Endothelial cell of umbilical vein (primary cell): ENCODE results near the gene KCNK13. TPM values are rescaled to one million over a fixed set of nuclear protein-coding genes. Genes with fewer than 3 reads are reported as not detected.

ENCODE experiments used
- BruUV-seq: library from RNA; stranded (reverse); fragments of 400-500 nt; replicated peaks from 2 replicates; lab custom pipeline; 2021; lab: Mats Ljungman, UMichigan
- CTCF ChIA-PET: fragments of 300-600, 350-600 bp; sonication (Branson Sonifier 250); formaldehyde crosslinking; loops from one replicate; lab custom pipeline; 2021; ENCODE audit warnings: antibody characterized with exemption, inconsistent platforms; lab: Charles Lee
- POLR2A ChIA-PET: fragments of 300-600, 350-600 bp; sonication (Branson Sonifier 250); formaldehyde crosslinking; loops from one replicate; lab custom pipeline; 2021; ENCODE audit warnings: antibody characterized with exemption, inconsistent platforms; lab: Charles Lee
- DNase-seq: peaks from one replicate; pipeline ENCODE4 v3.0.0-alpha.2; 2011; ENCODE audit warnings: low read depth, low spot score
- FAIRE-seq: peaks from 2 replicates; lab custom pipeline; 2011; peaks lifted over from hg19 to GRCh38; lab: Jason Lieb, UNC
- H2AFZ ChIP-seq: 2 replicates; pipeline ENCODE4 v1.6.0; 2012; ENCODE audit warnings: low read depth, low read length, control low read depth, inconsistent platforms
- H3K27ac ChIP-seq: 2 replicates; pipeline ENCODE4 v1.5.1; 2011; ENCODE audit warnings: low read depth, mild to moderate bottlenecking, control low read depth, low read length, moderate library complexity; ENCODE audit not compliant: insufficient read depth
- H3K27me3 ChIP-seq, 2 experiments: 2 replicates each; pipeline versions ENCODE4 v1.6.0 to v1.6.1; 2011; ENCODE audit warnings: low read length in 2 of 2, mixed read lengths in 1 of 2; ENCODE audit not compliant: control insufficient read depth in 2 of 2, insufficient read depth in 2 of 2
- H3K36me3 ChIP-seq, 2 experiments: 2 replicates in 1 of 2; 3 replicates in 1 of 2; pipeline ENCODE4 v1.5.1; 2011; ENCODE audit warnings: low read length in 2 of 2, mild to moderate bottlenecking in 1 of 2, moderate library complexity in 1 of 2; ENCODE audit not compliant: control insufficient read depth in 2 of 2, insufficient read depth in 2 of 2; ENCODE audit errors: extremely low read depth in 1 of 2
- H3K4me1 ChIP-seq: 3 replicates; pipeline ENCODE4 v1.5.1; 2011; ENCODE audit warnings: mild to moderate bottlenecking, low read length; ENCODE audit not compliant: control insufficient read depth, insufficient read depth; ENCODE audit errors: extremely low read depth
- H3K4me2 ChIP-seq: 2 replicates; pipeline ENCODE4 v1.6.1; 2011; ENCODE audit warnings: low read length, control low read depth, mixed read lengths; ENCODE audit not compliant: insufficient read depth
- H3K4me3 ChIP-seq, 3 experiments: fragments of 200-600 bp in 1 of 3; sonication (generic), shearing (Covaris generic) in 1 of 3; replicated peaks in 1 of 3; 2 replicates each; pipeline ENCODE4 v1.5.1; 2011 to 2016; ENCODE audit warnings: control low read depth in 3 of 3, low read length in 3 of 3, mild to moderate bottlenecking in 2 of 3, inconsistent platforms in 1 of 3, low read depth in 1 of 3, moderate library complexity in 1 of 3; ENCODE audit not compliant: insufficient read depth in 1 of 3
- H3K79me2 ChIP-seq: 2 replicates; pipeline ENCODE4 v1.6.0; 2012; ENCODE audit warnings: low read length, inconsistent platforms; ENCODE audit not compliant: control insufficient read depth, insufficient read depth
- H3K9ac ChIP-seq: replicated peaks from 2 replicates; pipeline ENCODE3; 2011; ENCODE audit warnings: low read length, control low read depth; ENCODE audit not compliant: insufficient read depth; ENCODE audit errors: extremely low read depth
- H3K9me1 ChIP-seq: replicated peaks from 3 replicates; pipeline ENCODE4 v1.6.0; 2011; ENCODE audit warnings: mild to moderate bottlenecking, low read length; ENCODE audit not compliant: control insufficient read depth, insufficient read depth; ENCODE audit errors: extremely low read depth
- H3K9me3 ChIP-seq: replicated peaks from 2 replicates; pipeline ENCODE4 v1.5.1; 2012; ENCODE audit warnings: low read length, inconsistent platforms; ENCODE audit not compliant: control insufficient read depth, insufficient read depth
- H4K20me1 ChIP-seq: replicated peaks from 2 replicates; pipeline ENCODE3; 2011; ENCODE audit warnings: mild to moderate bottlenecking, low read length; ENCODE audit not compliant: control insufficient read depth, insufficient read depth; ENCODE audit errors: extremely low read depth
- CTCF ChIP-seq, 2 donors: IDR thresholded peaks; 1 replicate in 1 of 2; 2 replicates in 1 of 2; pipeline ENCODE4 v1.5.1; 2011; ENCODE audit warnings: low read length in 2 of 2, mild to moderate bottlenecking in 2 of 2, moderate library complexity in 2 of 2, control low read depth in 1 of 2, inconsistent platforms in 1 of 2, low read depth in 1 of 2; ENCODE audit not compliant: insufficient read depth in 1 of 2; ENCODE audit errors: extremely low read depth in 1 of 2
- EZH2 ChIP-seq: IDR thresholded peaks from 2 replicates; pipeline ENCODE4 v1.6.1; 2012; ENCODE audit warnings: borderline replicate concordance, low read depth, mild to moderate bottlenecking, moderate library complexity, low read length, inconsistent platforms; ENCODE audit not compliant: severe bottlenecking
- FOS ChIP-seq: IDR thresholded peaks from 2 replicates; pipeline ENCODE4 v1.6.1; 2011; ENCODE audit warnings: mild to moderate bottlenecking, low read length, moderate library complexity, borderline replicate concordance; ENCODE audit not compliant: insufficient read depth
- GATA2 ChIP-seq: IDR thresholded peaks from 2 replicates; pipeline ENCODE4 v1.7.0; 2011; ENCODE audit warnings: low read depth, mild to moderate bottlenecking, moderate library complexity, mixed read lengths, low read length; ENCODE audit not compliant: insufficient read length, insufficient read depth
- JUN ChIP-seq: IDR thresholded peaks from 2 replicates; pipeline ENCODE4 v1.6.1; 2011; ENCODE audit warnings: borderline replicate concordance, low read depth; ENCODE audit not compliant: insufficient read length, insufficient read depth
- MAX ChIP-seq: IDR thresholded peaks from 2 replicates; pipeline ENCODE4 v1.6.1; 2011; ENCODE audit not compliant: insufficient read depth, insufficient read length
- MYC ChIP-seq: IDR thresholded peaks from one replicate; pipeline ENCODE4 v1.6.1; 2011; ENCODE audit warnings: mild to moderate bottlenecking, low read depth, low read length
- POLR2A ChIP-seq: IDR thresholded peaks from 2 replicates; pipeline ENCODE4 v1.6.1; 2012; ENCODE audit warnings: low read depth, mild to moderate bottlenecking, control low read depth, low read length
- POLR2AphosphoS5 ChIP-seq: IDR thresholded peaks from 2 replicates; pipeline ENCODE4 v1.6.1; 2012; ENCODE audit warnings: low read depth, mild to moderate bottlenecking, control low read depth, low read length, moderate library complexity; ENCODE audit not compliant: insufficient read depth
- dilution Hi-C: fragments of 300-500 bp; cut with MboI; formaldehyde crosslinking; loops from one replicate; pipeline ENCODE4 v1.15.0; 2019; ENCODE audit warnings: low sequenced_read_pairs; ENCODE audit not compliant: extremely low pct_ligation_motif_present
- intact Hi-C: fragments of 100-400 bp; cut with micrococcal nuclease; formaldehyde crosslinking; loops from one replicate; pipeline ENCODE4 v1.10.0; 2022
- polyA plus RNA-seq, 4 experiments: library from polyadenylated mRNA; depleted of rRNA in 3 of 4; stranded (reverse) in 3 of 4; unstranded in 1 of 4; fragments of >200 nt; gene quantifications; 2 replicates each; pipeline versions ENCODE4 v1.2.1 to v1.2.3, GENCODE V29; 2011 to 2012; ENCODE audit warnings: missing spikeins in 1 of 4
- total RNA-seq: library from RNA; stranded (reverse); gene quantifications from 2 replicates; pipeline ENCODE4 v1.2.3, GENCODE V29; 2021

Gene KCNK13
- total and polyA plus RNA-seq, 2 donors (not counting 3 experiments of a cell fraction or from before 2014, with no cell fraction given) = not detected

- TF ChIP-seq POLR2A (no peak), MAX (no peak), EZH2 (no peak), MYC (no peak), FOS (no peak), CTCF (IDR thresholded peaks at IDR 0.05; ENCODE audit: extremely low read depth in 1 of 2, insufficient read depth in 1 of 2, low read depth in 1 of 2, low read length in 2 of 2) (no peak), JUN (no peak), POLR2AphosphoS5 (no peak), GATA2 (no peak)
- Histone ChIP-seq H3K9ac (no peak overlapping the region), H3K27ac (no peak overlapping the region), H3K4me2 (no peak overlapping the region), H3K9me3 (no peaks in the 10 kb centered on the region), H3K27me3 (no peaks in the 10 kb centered on the region), H3K36me3 (no peaks in the 10 kb centered on the region), H3K9me1 (no peaks in the 10 kb centered on the region), H3K79me2 (no peaks in the 10 kb centered on the region), H4K20me1 (no peaks in the 10 kb centered on the region), H3K4me3 (no peak overlapping the region), H2AFZ (no peak overlapping the region), H3K4me1 (no peaks in the 10 kb centered on the region)
- no peak for DNase-seq
- intact Hi-C loops (no loop called here), dilution Hi-C loops (no loop called here)
- no peak for FAIRE-seq
- ChIA-PET CTCF (no interaction called here), POLR2A (no interaction called here)
- BruUV-seq = no TSS peak
These were observed 122.3 kb downstream of the KCNK13 start for GRCh38 chr14:90184094-90184493.
